CD8-positive, alpha-beta memory T cell (primary cell): Measurements from ENCODE around the gene EVL. TPM values are rescaled to one million over a fixed set of nuclear protein-coding genes. Genes with fewer than 3 reads are reported as not detected.

Source experiments
- CTCF ChIA-PET: fragments of 350-600 bp; sonication (Branson Sonifier 250); formaldehyde crosslinking; loops from one replicate; lab custom pipeline; 2021; ENCODE audit warnings: antibody characterized with exemption; lab: Charles Lee
- POLR2A ChIA-PET: fragments of 350-600 bp; sonication (Branson Sonifier 250); formaldehyde crosslinking; loops from one replicate; lab custom pipeline; 2021; ENCODE audit warnings: antibody characterized with exemption; lab: Charles Lee
- DNase-seq, 5 donors: peaks; one replicate each; pipeline versions ENCODE4 v3.0.0 to v3.0.0-alpha.2; 2020 to 2022; ENCODE audit warnings: mixed read lengths in 1 of 5
- H3K27ac ChIP-seq: one replicate; pipeline ENCODE4 v1.7.0; 2013; ENCODE audit warnings: low read depth, mild to moderate bottlenecking, low read length, moderate library complexity
- H3K27me3 ChIP-seq: 2 replicates; pipeline ENCODE4 v1.7.0; 2013; ENCODE audit warnings: low read length, mild to moderate bottlenecking; ENCODE audit not compliant: insufficient read depth, poor library complexity, severe bottlenecking
- H3K36me3 ChIP-seq: 2 replicates; pipeline ENCODE4 v1.7.0; 2013; ENCODE audit warnings: mild to moderate bottlenecking, low read length, moderate library complexity; ENCODE audit not compliant: insufficient read depth
- H3K4me1 ChIP-seq: 2 replicates; pipeline ENCODE4 v1.7.0; 2013; ENCODE audit warnings: mild to moderate bottlenecking, low read length, moderate library complexity; ENCODE audit not compliant: insufficient read depth
- H3K4me3 ChIP-seq: 2 replicates; pipeline ENCODE4 v1.7.0; 2013; ENCODE audit warnings: mild to moderate bottlenecking, low read length
- H3K9me3 ChIP-seq: 2 replicates; pipeline ENCODE4 v1.7.0; 2013; ENCODE audit warnings: mild to moderate bottlenecking, low read length
- H3K27ac Mint-ChIP-seq, 8 donors: one replicate each; pipeline ENCODE4 v1.8.0; 2020 to 2021; ENCODE audit warnings: mixed read lengths in 8 of 8, mild to moderate bottlenecking in 6 of 8, inconsistent platforms in 3 of 8, moderate library complexity in 3 of 8
- H3K27me3 Mint-ChIP-seq, 2 donors: one replicate each; pipeline ENCODE4 v1.8.0; 2020 to 2021; ENCODE audit warnings: mixed read lengths in 2 of 2, mild to moderate bottlenecking in 1 of 2, moderate library complexity in 1 of 2
- H3K36me3 Mint-ChIP-seq, 3 donors: one replicate each; pipeline ENCODE4 v1.8.0; 2020 to 2021; ENCODE audit warnings: mixed read lengths in 3 of 3, inconsistent platforms in 1 of 3, mild to moderate bottlenecking in 1 of 3
- H3K4me1 Mint-ChIP-seq, 3 donors: one replicate each; pipeline ENCODE4 v1.8.0; 2020 to 2021; ENCODE audit warnings: mixed read lengths in 3 of 3, inconsistent platforms in 1 of 3, mild to moderate bottlenecking in 1 of 3
- H3K4me3 Mint-ChIP-seq, 7 donors: one replicate each; pipeline ENCODE4 v1.8.0; 2020 to 2021; ENCODE audit warnings: mixed read lengths in 7 of 7, mild to moderate bottlenecking in 6 of 7, moderate library complexity in 4 of 7, inconsistent platforms in 2 of 7
- H3K9me3 Mint-ChIP-seq, 5 donors: one replicate each; pipeline ENCODE4 v1.8.0; 2020 to 2022; ENCODE audit warnings: mixed read lengths in 5 of 5, mild to moderate bottlenecking in 3 of 5, moderate library complexity in 2 of 5, inconsistent platforms in 1 of 5
- polyA plus RNA-seq: library from polyadenylated mRNA; unstranded; fragments of 300-500 nt; fragmentation: Illumina TruSeq; gene quantifications from one replicate; pipeline ENCODE4 v1.2.3, GENCODE V29; 2021
- total RNA-seq, 2 experiments: library from RNA; stranded (reverse); gene quantifications; one replicate each; pipeline ENCODE4 v1.2.3, GENCODE V29; 2021

Gene EVL
- total and polyA plus RNA-seq, 3 experiments from 2014 or later: 129 to 228 (median 218) TPM

DNA sequence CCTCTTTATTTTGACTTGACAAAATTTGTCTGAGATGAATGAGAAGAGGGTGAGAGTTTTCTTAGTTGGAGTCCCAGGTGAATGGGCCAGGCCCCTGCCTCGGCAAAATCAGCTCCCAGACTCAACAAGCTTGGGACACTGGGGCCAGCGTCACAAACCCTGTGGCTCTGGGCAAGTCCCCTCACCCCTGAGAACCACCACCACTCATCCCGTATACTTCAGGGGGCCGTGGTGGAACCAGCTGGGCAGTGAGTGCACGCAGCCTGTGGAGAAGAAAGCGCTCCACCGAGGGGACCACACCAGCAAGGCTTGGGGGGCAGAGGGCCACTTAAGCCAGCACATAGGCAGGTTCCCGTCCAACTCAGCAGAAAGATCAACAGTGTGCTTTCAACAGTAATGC lies 54.0 kb downstream of the EVL start:
- no peak overlapping the region for H3K4me3 Mint-ChIP-seq
- peak overlapping the region in 5 of 8 donors; percentile 21 to 55 (median 35) for H3K27ac Mint-ChIP-seq
- CTCF ChIA-PET: interaction anchor here (0.8 to 58.3 kb wide), 5 partner anchors 9 to 47 kb away, joined by 3 to 1568 read pairs (median 4); partner anchors contain the start of gene EVL
- Histone ChIP-seq H3K4me1 (no peaks in the 10 kb centered on the region), H3K4me3 (no peak overlapping the region), H3K27ac (no peak overlapping the region), H3K36me3 (peaks cover 74% of the 10 kb centered on the region), H3K9me3 (no peaks in the 10 kb centered on the region), H3K27me3 (no peaks in the 10 kb centered on the region)
- H3K9me3 Mint-ChIP-seq: no peaks in the 10 kb centered on the region
- H3K27me3 Mint-ChIP-seq: no peaks in the 10 kb centered on the region
- H3K4me1 Mint-ChIP-seq: peaks cover 9 to 50% (median 26%) of the 10 kb centered on the region in 3 donors
- POLR2A ChIA-PET: no interaction called here
- no peak for DNase-seq
- H3K36me3 Mint-ChIP-seq: peaks cover 3 to 95% (median 12%) of the 10 kb centered on the region in 3 donors

DNA sequence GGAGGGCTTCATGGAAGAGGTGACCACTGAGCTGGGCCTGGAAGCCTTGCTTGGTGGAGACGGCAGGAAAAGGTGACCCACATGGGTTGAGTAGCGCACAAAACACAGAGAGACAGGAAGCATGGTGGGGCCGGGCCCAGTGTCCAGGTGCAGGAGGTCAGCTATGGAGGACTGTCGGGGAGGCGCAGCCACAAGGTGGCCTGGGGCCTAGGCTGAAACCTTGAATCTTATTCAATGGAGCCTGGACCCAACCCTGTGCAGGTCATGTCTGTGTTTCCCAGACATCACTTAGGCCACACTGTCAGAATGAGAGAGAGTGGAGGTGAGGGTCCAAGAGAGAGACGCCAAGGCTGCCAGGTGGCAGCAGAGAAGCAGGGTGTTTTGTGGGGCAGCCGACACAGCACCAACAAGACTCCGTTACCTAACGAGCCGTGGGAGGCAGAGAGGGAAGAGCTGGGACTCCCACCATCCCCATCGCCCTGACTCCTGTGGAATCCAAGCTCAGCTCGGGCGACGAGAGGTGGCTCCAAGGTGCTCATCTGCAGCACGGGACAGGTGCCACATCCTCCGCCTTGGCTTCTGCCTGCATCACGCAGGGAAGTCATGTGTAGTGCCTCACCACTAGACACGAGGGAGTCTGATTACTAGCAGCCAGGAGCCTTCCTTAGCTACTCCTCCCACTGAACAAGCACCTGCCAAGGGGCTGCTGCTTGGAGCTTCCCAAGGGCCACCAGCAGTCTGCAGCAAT lies 55.5 kb downstream of the EVL start:
- H3K9me3 ChIP-seq: no peaks in the 10 kb centered on the region
- DNase-seq: no peak
- ChIA-PET POLR2A (interaction anchor here (1.0 kb wide), 1 partner anchor 13 kb away, joined by 3 read pairs; no protein-coding TSS in a partner anchor), CTCF (interaction anchor here (1.5 to 58.3 kb wide), 4 partner anchors 11 to 72 kb away, joined by 4 to 1568 read pairs (median 9); partner anchors contain the start of gene EVL)
- no peak overlapping the region for H3K27ac ChIP-seq
- peaks cover 73% of the 10 kb centered on the region for H3K36me3 ChIP-seq
- H3K27ac Mint-ChIP-seq: peak overlapping the region in 7 of 8 donors; percentile 46 to 72 (median 57)
- peaks cover 3 to 96% (median 16%) of the 10 kb centered on the region in 3 donors for H3K36me3 Mint-ChIP-seq
- H3K9me3 Mint-ChIP-seq: no peaks in the 10 kb centered on the region
- H3K4me1 Mint-ChIP-seq: peaks cover 13 to 46% (median 18%) of the 10 kb centered on the region in 3 donors
- H3K27me3 ChIP-seq: no peaks in the 10 kb centered on the region
- no peaks in the 10 kb centered on the region for H3K4me1 ChIP-seq
- H3K4me3 Mint-ChIP-seq: peak overlapping the region in 1 of 7 donors; percentile 9
- H3K4me3 ChIP-seq: no peak overlapping the region
- H3K27me3 Mint-ChIP-seq: no peaks in the 10 kb centered on the region

DNA sequence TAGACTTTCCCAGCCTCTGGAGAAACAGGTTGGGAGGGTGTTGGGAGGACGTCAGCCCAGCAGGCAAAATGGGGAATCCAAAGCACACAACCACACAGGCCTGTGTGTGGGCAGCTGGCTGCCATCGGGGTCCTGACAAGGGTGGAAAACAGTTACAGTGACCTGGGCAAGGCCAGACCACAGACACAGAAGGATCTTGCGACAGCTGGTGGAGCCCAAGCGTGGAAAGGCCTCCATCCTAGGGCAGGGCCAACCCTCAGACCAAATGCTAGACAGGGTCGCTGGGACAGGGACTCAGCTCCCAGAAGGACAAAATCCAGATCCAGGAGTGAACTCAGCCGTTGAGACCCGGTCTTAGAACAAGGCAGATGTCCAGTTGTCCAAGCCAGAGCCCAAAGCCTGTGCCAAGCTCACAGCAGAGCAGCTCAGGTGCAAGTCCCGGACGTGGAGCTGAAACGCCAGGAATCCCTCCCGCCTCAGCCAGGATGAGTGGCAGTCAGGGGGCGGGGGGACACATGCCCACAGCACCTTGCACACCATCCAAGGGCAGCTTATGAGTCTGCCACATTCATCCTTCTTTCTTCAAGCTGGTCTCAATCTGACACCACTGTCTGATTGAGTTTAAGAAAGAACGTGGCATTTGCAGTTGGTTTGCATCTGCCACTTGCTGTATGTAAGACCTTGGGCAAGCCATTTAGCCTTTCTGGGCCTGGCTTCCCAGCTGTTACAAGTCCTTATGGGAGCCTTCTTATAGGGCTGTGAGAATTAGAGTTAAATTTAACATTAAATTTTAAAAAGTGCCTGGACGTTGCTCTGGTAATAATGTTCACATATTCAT lies 56.6 kb downstream of the EVL start:
- Mint-ChIP-seq H3K27ac (peak overlapping the region in 3 of 8 donors; percentile 38 to 75 (median 51)), H3K27me3 (no peaks in the 10 kb centered on the region), H3K4me3 (no peak overlapping the region), H3K4me1 (peaks cover 8 to 36% (median 14%) of the 10 kb centered on the region in 3 donors), H3K36me3 (peaks cover 3 to 96% (median 12%) of the 10 kb centered on the region in 3 donors), H3K9me3 (no peaks in the 10 kb centered on the region)
- H3K36me3 ChIP-seq: peaks cover 73% of the 10 kb centered on the region
- no peaks in the 10 kb centered on the region for H3K9me3 ChIP-seq
- no peaks in the 10 kb centered on the region for H3K27me3 ChIP-seq
- no peak overlapping the region for H3K4me3 ChIP-seq
- H3K27ac ChIP-seq: no peak overlapping the region
- no peak for DNase-seq
- ChIA-PET CTCF (interaction anchor here (1.5 to 58.3 kb wide), 4 partner anchors 10 to 71 kb away, joined by 4 to 1568 read pairs (median 9); partner anchors contain the start of gene EVL), POLR2A (no interaction called here)
- H3K4me1 ChIP-seq: no peaks in the 10 kb centered on the region

DNA sequence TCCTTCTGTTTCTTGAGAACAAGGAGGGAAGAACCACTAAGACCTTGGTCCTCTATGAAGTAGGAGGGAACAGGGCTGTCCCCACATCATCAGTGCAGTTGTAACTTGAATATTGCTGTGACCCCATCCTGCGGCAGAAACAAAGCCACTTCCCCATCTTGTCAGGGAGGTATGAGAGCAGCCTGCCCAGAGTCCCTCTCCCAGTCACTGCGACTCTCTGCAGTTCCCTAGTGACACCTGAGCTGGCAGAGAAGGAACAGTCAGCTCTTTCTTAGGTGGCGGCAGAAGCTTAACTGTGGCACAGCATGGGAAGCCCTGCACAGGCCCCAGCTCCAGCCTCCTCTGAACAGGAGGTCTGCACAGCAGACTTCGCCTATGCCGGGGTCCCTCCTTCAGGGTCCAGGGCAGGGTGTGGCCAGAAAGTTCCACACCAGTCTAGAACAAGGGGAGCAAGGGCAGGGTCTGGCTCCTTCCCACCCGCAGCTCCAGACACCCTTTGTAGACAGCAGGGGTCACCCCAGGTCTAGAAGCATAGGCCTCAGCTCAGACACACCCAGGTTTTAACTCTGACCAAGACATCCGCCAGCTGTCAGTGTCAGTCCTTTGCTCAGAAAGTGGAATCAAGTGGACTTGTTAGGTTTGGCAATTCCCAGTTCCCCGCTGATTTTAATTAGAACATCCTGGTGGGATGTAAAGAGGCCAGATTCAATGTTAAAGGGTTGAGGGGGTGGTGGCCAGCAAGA lies 57.4 kb downstream of the EVL start:
- peaks cover 3 to 96% (median 14%) of the 10 kb centered on the region in 3 donors for H3K36me3 Mint-ChIP-seq
- ChIA-PET POLR2A (no interaction called here), CTCF (interaction anchor here (1.5 to 58.3 kb wide), 3 partner anchors 14 to 70 kb away, joined by 4 to 1568 read pairs (median 12); partner anchors contain the start of gene EVL)
- H3K27ac ChIP-seq: no peak overlapping the region
- H3K4me1 ChIP-seq: no peaks in the 10 kb centered on the region
- H3K27ac Mint-ChIP-seq: peak overlapping the region in 3 of 8 donors; percentile 51 to 80 (median 77)
- no peaks in the 10 kb centered on the region for H3K27me3 ChIP-seq
- H3K4me1 Mint-ChIP-seq: peaks cover 8 to 31% (median 10%) of the 10 kb centered on the region in 3 donors
- no peaks in the 10 kb centered on the region for H3K27me3 Mint-ChIP-seq
- H3K36me3 ChIP-seq: peaks cover 73% of the 10 kb centered on the region
- no peak overlapping the region for H3K4me3 Mint-ChIP-seq
- no peaks in the 10 kb centered on the region for H3K9me3 Mint-ChIP-seq
- DNase-seq: no peak
- H3K4me3 ChIP-seq: no peak overlapping the region
- no peaks in the 10 kb centered on the region for H3K9me3 ChIP-seq

DNA sequence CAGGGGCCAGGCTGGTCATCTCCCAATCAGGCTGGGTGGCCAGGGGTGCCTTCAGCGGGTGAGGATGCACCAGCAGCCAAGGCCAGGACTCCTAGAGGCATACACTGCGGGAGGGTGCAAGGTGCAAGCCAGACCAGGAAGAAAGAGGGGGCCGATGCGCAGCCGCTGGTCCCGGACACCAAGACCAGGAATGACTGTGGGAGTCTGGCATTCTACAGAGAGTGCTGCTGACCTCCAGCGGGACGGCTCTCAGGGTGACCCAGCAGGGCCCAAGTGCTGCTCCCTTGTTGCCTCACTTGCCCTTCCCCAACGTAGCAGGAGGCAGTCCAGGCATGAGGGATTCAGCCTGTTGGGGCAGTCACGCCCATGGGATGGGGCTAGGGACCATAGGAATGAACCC lies 58.4 kb downstream of the EVL start:
- Histone ChIP-seq H3K36me3 (peaks cover 73% of the 10 kb centered on the region), H3K4me3 (no peak overlapping the region), H3K9me3 (no peaks in the 10 kb centered on the region), H3K27ac (no peak overlapping the region), H3K4me1 (no peaks in the 10 kb centered on the region), H3K27me3 (no peaks in the 10 kb centered on the region)
- H3K4me3 Mint-ChIP-seq: no peak overlapping the region
- H3K9me3 Mint-ChIP-seq: no peaks in the 10 kb centered on the region
- DNase-seq: no peak
- H3K4me1 Mint-ChIP-seq: peaks cover 4 to 23% (median 6%) of the 10 kb centered on the region in 3 donors
- ChIA-PET POLR2A (no interaction called here), CTCF (no interaction called here)
- H3K27ac Mint-ChIP-seq: peak overlapping the region in 1 of 8 donors; percentile 51
- peaks cover 0 to 95% (median 18%) of the 10 kb centered on the region in 3 donors for H3K36me3 Mint-ChIP-seq
- H3K27me3 Mint-ChIP-seq: no peaks in the 10 kb centered on the region

DNA sequence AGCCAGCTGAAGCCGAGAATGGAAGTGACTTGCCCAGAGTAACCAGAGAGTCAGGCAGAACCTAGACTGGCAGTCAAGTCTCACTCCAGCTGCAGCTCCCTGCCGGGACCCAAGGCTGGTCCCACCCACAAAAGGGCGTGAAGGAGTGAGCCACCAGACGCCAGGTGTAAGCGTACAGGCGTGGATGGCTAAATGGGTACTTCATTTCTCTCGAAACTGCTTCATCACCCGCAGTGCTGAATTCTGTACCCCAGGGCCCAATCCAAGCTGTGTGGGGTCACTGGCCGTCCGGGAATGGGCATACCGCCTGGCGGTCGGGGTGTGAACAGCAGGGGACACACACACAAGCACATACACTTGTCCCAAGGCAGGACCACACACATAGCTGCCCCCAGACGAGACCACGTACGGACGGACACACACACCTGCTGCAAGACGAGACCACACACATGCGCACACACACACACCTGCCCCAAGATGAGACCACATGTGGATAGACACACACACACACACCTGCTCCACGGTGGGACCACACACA lies 59.4 kb downstream of the EVL start:
- no peak for DNase-seq
- Histone ChIP-seq H3K4me3 (no peak overlapping the region), H3K36me3 (peaks cover 79% of the 10 kb centered on the region), H3K27me3 (no peaks in the 10 kb centered on the region), H3K9me3 (no peaks in the 10 kb centered on the region), H3K27ac (no peak overlapping the region), H3K4me1 (no peaks in the 10 kb centered on the region)
- Mint-ChIP-seq H3K27me3 (no peaks in the 10 kb centered on the region), H3K36me3 (peaks cover 0 to 94% (median 18%) of the 10 kb centered on the region in 3 donors), H3K4me1 (peaks cover 4 to 19% (median 6%) of the 10 kb centered on the region in 3 donors), H3K4me3 (no peak overlapping the region), H3K27ac (peak overlapping the region in 6 of 8 donors; percentile 29 to 77 (median 60)), H3K9me3 (no peaks in the 10 kb centered on the region)
- ChIA-PET CTCF (no interaction called here), POLR2A (no interaction called here)

DNA sequence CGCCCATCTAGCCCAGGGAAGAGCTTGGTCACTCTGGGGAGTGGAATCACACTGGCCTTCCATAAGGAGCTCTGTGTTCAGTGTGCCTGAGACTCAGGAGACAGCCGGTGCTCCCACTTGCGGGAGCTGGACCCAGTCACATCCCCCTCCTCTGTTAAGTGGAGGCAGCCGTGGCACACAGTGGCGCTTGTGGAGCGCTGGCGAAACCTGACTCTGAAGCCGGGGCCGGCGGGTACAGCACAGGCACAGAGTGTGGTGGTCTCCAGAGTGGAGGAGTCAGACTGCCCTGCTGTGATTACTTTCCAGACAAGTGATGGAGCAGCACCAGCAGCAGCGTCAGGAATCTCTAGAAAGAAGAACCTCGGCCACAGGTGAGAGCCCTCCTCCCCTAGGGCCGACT lies 61.2 kb downstream of the EVL start:
- Mint-ChIP-seq H3K27me3 (peaks cover 0 to 2% of the 10 kb centered on the region in 2 donors), H3K27ac (peak overlapping the region in 2 of 8 donors; percentile 26 to 72), H3K36me3 (peaks cover 0 to 94% (median 19%) of the 10 kb centered on the region in 3 donors), H3K4me1 (peaks cover 2 to 11% (median 4%) of the 10 kb centered on the region in 3 donors), H3K4me3 (no peak overlapping the region), H3K9me3 (no peaks in the 10 kb centered on the region)
- peaks cover 87% of the 10 kb centered on the region for H3K36me3 ChIP-seq
- DNase-seq: no peak
- POLR2A ChIA-PET: no interaction called here
- H3K4me3 ChIP-seq: no peak overlapping the region
- H3K27me3 ChIP-seq: no peaks in the 10 kb centered on the region
- H3K27ac ChIP-seq: no peak overlapping the region
- CTCF ChIA-PET: no interaction called here
- no peaks in the 10 kb centered on the region for H3K9me3 ChIP-seq
- no peaks in the 10 kb centered on the region for H3K4me1 ChIP-seq
